Stimulated activated CD8-positive, alpha-beta memory T cell treated with anti-CD3 and anti-CD28 coated beads, Interleukin-4, amount 100 ng/mL, for 48 hours (primary cell): ENCODE results near the gene NR1H2.
"Not testable (repeated sequence)": the region's sequence is repeated elsewhere in the genome, so short reads cannot be mapped to it uniquely, and the experiment has no call there.

Experiments
- DNase-seq: peaks from one replicate; pipeline ENCODE4 v3.0.0-alpha.2; 2020

Gene NR1H2

GRCh38 chr19:50379602-50380001, 3.3 kb downstream of the NR1H2 start:
- no peak for DNase-seq

GRCh38 chr19:50380137-50380536, 3.9 kb downstream of the NR1H2 start:
- no peak for DNase-seq

- no peak for DNase-seq
These were observed 4.5 kb downstream of the NR1H2 start for GRCh38 chr19:50380751-50381151.

- DNase-seq: no peak
These were observed 5.8 kb downstream of the NR1H2 start for GRCh38 chr19:50381881-50382729.

GRCh38 chr19:50383001-50383851, 7.0 kb downstream of the NR1H2 start:
- peak; percentile 25 for DNase-seq

- peak; percentile 99 for DNase-seq
These were observed 7.8 kb downstream of the NR1H2 start, which contains the start of gene POLD1 for GRCh38 chr19:50383852-50384684. Gene POLD1, plus strand, starts transcription at chr19:50384347. Its CDS starts 14,505 bp downstream, at chr19:50398852.

- DNase-seq: no peak
These were observed 8.7 kb downstream of the NR1H2 start for GRCh38 chr19:50384685-50385535.

GRCh38 chr19:50387176-50387867, 11.1 kb downstream of the NR1H2 start:
- no peak for DNase-seq

GRCh38 chr19:50387868-50388245, 11.6 kb downstream of the NR1H2 start:
- DNase-seq: no peak

- DNase-seq: not testable (repeated sequence)
These were observed 14.0 kb downstream of the NR1H2 start for GRCh38 chr19:50390295-50390694.

GRCh38 chr19:50390952-50391351, 14.7 kb downstream of the NR1H2 start:
- DNase-seq: not testable (repeated sequence)

GRCh38 chr19:50392759-50393158, 16.5 kb downstream of the NR1H2 start:
- no peak for DNase-seq

GRCh38 chr19:50393589-50393988, 17.3 kb downstream of the NR1H2 start:
- no peak for DNase-seq

- no peak for DNase-seq
These were observed 17.8 kb downstream of the NR1H2 start for GRCh38 chr19:50394017-50394416.

- DNase-seq: no peak
These were observed 22.6 kb downstream of the NR1H2 start for GRCh38 chr19:50398675-50399367.

- DNase-seq: no peak
These were observed 23.1 kb downstream of the NR1H2 start for GRCh38 chr19:50399368-50399745.

- no peak for DNase-seq
These were observed 25.6 kb downstream of the NR1H2 start for GRCh38 chr19:50401605-50402450.

- no peak for DNase-seq
These were observed 26.5 kb downstream of the NR1H2 start for GRCh38 chr19:50402544-50403301.
